Right cardiac atrium (tissue), 5 donors: ENCODE data around the gene BCAS3. TPM values are rescaled to one million over a fixed set of nuclear protein-coding genes. Genes with fewer than 3 reads are reported as not detected.
A peak's percentile ranks its signal among the peaks of the same experiment; 100 is the strongest.

Experiments used
- ATAC-seq, 2 donors: fragments of 200-7000 bp; cut with Tn5 transposase; one replicate each; pipeline versions ENCODE4 v1.8.0 to v1.9.1; 2020; ENCODE audit warnings: moderate library complexity in 2 of 2, mild to moderate bottlenecking in 1 of 2
- DNase-seq, 3 donors: peaks; one replicate each; pipeline ENCODE4 v3.0.0-alpha.2; 2020
- H3K27ac ChIP-seq: one replicate; pipeline ENCODE4 v1.5.1; 2013; ENCODE audit warnings: mild to moderate bottlenecking, low read length, control low read depth, moderate library complexity
- H3K27me3 ChIP-seq: one replicate; pipeline ENCODE4 v1.6.1; 2013; ENCODE audit not compliant: control insufficient read depth, insufficient read depth
- H3K4me1 ChIP-seq: one replicate; pipeline ENCODE4 v1.6.1; 2013; ENCODE audit warnings: low read length; ENCODE audit not compliant: control insufficient read depth, insufficient read depth
- H3K4me3 ChIP-seq: one replicate; pipeline ENCODE4 v1.5.1; 2013; ENCODE audit warnings: low read length, control low read depth
- H3K9me3 ChIP-seq: one replicate; pipeline ENCODE4 v1.6.1; 2013; ENCODE audit warnings: low read length; ENCODE audit not compliant: control insufficient read depth
- WGBS: extraction: QIAGEN DNeasy Blood & Tissue Kit; methylation state at CpG from one replicate; pipeline ENCODE4 v1.1.7; 2013; 5-methylcytosine and 5-hydroxymethylcytosine counted together
- intact Hi-C, 4 donors: fragments of 100-400 bp; cut with DNase I; formaldehyde crosslinking; loops; one replicate each; pipeline versions ENCODE4 v1.11.0 to v1.14.0; 2022 to 2023
- polyA plus RNA-seq: library from polyadenylated mRNA; stranded (reverse); fragments of 200-250 nt; gene quantifications from one replicate; pipeline ENCODE4 v1.2.3, GENCODE V29; 2013
- total RNA-seq, 4 donors: library from RNA; stranded (reverse); fragmentation: NEBNext Ultra II Directional; extraction: Animal tissue kit (Norgen Biotek cat#: 25700); gene quantifications; one replicate each; pipeline ENCODE4 v1.2.1, GENCODE V29; 2021
- donor health status: healthy with polysubstance abuse.
- donor health status: DM: no; HTN: yes; CAD: no.
- donor health status: DM: no; HTN: no; CAD: no.
- donor health status: DM: no; HTN: yes; CAD: no; lungs with severe emphysema.
- donor health status: DM: yes; HTN: yes; CAD: no.

Gene BCAS3
- total and polyA plus RNA-seq, 5 donors = 6.6 to 19.6 (median 19.1) TPM

DNA sequence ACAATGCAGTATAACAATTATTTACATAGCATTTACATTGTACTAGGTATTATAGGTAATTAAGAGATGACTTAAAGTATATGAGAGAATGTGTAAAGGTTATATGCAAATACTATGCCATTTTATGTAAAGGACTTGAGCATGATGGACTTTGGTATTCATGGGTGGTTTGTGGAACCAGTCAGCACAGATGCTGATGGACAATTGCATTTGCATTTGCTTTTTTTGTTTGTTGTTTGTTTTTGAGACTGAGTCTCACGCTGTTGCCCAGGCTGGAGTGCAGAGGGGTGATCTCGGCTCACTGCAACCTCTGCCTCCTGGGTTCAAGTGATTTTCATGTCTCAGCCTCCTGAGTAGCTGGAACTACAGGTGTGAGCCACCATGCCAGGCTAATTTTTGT, 36.0 kb downstream of the BCAS3 start:
- Histone ChIP-seq H3K27ac (no peak overlapping the region), H3K4me1 (no peaks in the 10 kb centered on the region), H3K4me3 (no peak overlapping the region), H3K9me3 (no peaks in the 10 kb centered on the region), H3K27me3 (no peaks in the 10 kb centered on the region)
- WGBS = 95% methylated on average over 2 of the region's 2 CpGs
- no peak for DNase-seq
- no peak for ATAC-seq
- intact Hi-C loops = no loop called here

DNA sequence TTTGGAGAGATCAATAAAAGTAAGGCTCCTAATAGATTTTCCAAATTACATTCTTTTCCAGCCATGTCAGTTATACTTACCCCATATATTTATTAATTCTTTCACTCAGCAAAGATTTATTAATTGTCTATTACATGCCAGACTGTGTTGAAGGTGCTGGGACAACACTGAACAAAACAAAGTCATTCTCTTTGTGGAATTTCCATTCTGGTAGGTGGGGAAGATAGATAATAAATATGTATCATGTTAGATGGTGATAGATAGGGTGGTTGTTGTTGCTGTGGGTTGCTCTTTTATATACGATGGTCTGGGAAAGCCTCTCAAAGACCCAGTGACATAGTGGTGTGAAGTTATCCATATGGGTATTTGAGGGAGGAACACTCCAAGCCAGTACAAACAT, 39.1 kb downstream of the BCAS3 start:
- no peak overlapping the region for H3K4me3 ChIP-seq
- no peak overlapping the region for H3K27ac ChIP-seq
- ATAC-seq (no peak), DNase-seq (no peak)
- WGBS = 88% methylated on average over 1 of the region's 1 CpG
- H3K27me3 ChIP-seq = no peaks in the 10 kb centered on the region
- intact Hi-C loops = no loop called here
- H3K4me1 ChIP-seq = no peaks in the 10 kb centered on the region
- no peaks in the 10 kb centered on the region for H3K9me3 ChIP-seq

GRCh38 chr17:60717814-60718213, 40.2 kb downstream of the BCAS3 start:
- intact Hi-C loops = no loop called here
- no peaks in the 10 kb centered on the region for H3K9me3 ChIP-seq
- no peak overlapping the region for H3K4me3 ChIP-seq
- no peak overlapping the region for H3K27ac ChIP-seq
- WGBS = 77% methylated on average over 9 of the region's 9 CpGs
- DNase-seq (no peak), ATAC-seq (no peak)
- H3K4me1 ChIP-seq = no peaks in the 10 kb centered on the region
- H3K27me3 ChIP-seq = no peaks in the 10 kb centered on the region

DNA sequence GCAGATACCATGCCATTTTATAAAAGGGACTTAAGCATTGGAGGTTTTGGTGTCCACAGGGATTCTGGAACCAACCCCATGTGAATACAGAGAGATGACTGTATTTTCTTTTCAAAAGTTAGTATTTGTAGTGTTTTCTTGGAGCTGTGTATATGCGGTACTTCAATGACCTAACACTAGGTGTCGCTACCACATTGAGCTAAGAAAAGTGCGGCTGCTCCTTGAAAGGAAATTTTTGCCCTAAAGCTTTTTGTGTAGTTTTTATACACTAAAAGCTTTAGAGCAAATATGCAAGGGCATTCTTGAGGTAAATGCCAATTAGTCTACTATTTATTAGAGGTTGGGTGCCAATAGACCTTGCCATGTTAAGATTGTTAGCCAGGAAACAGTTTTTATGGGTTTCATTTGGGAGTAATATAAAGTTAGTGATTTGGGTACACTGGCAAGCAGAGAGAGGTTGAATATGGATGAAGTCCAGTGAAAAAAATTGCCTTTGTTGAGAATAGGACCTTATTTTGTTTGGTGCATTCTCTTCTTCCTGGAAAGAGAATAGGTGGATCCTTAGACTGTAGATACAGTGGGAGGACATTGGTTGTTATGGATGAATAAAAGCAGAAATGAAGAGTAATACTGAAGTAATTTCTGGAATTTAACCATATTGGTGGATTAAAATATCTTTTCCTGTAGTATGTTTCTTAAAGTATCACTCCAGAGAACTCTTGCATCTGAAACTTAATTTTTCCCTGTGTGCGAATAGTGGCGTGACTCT, 43.3 kb downstream of the BCAS3 start:
- ATAC-seq = peak in 1 of 2 donors; percentile 39
- 41% methylated on average over 5 of the region's 5 CpGs for whole genome bisulfite sequencing
- Histone ChIP-seq H3K9me3 (no peaks in the 10 kb centered on the region), H3K27ac (no peak overlapping the region), H3K4me1 (no peaks in the 10 kb centered on the region), H3K4me3 (no peak overlapping the region), H3K27me3 (no peaks in the 10 kb centered on the region)
- intact Hi-C loops = loop anchor here in 3 of 4 donors (10.0 kb wide), 1 partner anchor 674 kb away; the partner anchor contains the start of gene TBX2 (in 3 of the 3)
- DNase-seq = no peak

DNA sequence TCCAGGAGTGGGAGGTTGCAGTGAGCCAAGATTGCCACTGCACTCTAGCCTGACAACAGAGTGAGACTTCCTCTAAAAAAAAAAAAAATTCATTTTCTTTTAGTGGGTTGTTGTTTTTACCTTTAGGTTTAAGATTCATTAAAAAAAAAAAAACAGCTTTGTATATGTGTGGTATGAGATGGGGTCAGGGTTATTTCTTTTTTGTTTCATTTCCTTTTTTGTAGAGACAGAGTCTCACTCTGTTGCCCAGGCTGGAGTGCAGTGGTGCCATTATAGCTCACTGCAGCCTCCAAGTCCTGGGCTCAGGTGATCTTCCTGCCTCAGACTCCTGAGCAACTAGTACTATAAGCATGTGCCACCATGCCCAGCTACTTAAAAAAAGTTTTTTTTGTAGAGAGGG, 47.0 kb downstream of the BCAS3 start:
- Histone ChIP-seq H3K27me3 (no peaks in the 10 kb centered on the region), H3K4me1 (no peaks in the 10 kb centered on the region), H3K27ac (no peak overlapping the region), H3K9me3 (no peaks in the 10 kb centered on the region), H3K4me3 (no peak overlapping the region)
- intact Hi-C loops = loop anchor here in 3 of 4 donors (10.0 kb wide), 1 partner anchor 670 kb away; the partner anchor contains the start of gene TBX2 (in 3 of the 3)
- DNase-seq = no peak
- no peak for ATAC-seq

- Histone ChIP-seq H3K4me1 (no peaks in the 10 kb centered on the region), H3K27me3 (no peaks in the 10 kb centered on the region), H3K4me3 (no peak overlapping the region), H3K9me3 (no peaks in the 10 kb centered on the region), H3K27ac (no peak overlapping the region)
- DNase-seq (no peak), ATAC-seq (no peak)
- 74% methylated on average over 6 of the region's 6 CpGs for WGBS
- intact Hi-C loops = loop anchor here in 3 of 4 donors (10.0 kb wide), 1 partner anchor 665 kb away; the partner anchor contains the start of gene TBX2 (in 3 of the 3)
These were observed 52.2 kb downstream of the BCAS3 start for GRCh38 chr17:60729854-60730253.

DNA sequence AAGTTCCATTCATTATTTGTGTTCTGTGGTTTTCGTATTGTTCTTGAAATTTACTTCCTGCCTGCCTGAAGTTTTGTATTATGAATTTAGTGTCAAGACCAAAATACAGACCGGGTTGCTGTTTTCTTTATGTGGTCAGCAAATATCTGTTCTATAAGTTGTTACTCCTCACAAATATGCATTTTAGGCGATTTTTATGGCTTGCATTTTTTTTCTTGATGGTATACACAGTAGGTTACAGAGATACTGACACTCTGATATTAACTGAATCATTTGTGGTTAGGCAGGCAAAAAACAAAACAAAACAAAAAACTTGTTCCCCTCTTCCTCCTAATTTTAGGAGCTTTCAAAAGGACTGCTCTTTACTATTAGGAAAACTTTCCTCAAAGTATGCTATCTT, 52.6 kb downstream of the BCAS3 start:
- DNase-seq = no peak
- no peak overlapping the region for H3K4me3 ChIP-seq
- H3K27me3 ChIP-seq = no peaks in the 10 kb centered on the region
- 52% methylated on average over 3 of the region's 3 CpGs for WGBS
- no peak overlapping the region for H3K27ac ChIP-seq
- no peaks in the 10 kb centered on the region for H3K4me1 ChIP-seq
- intact Hi-C loops = no loop called here
- no peaks in the 10 kb centered on the region for H3K9me3 ChIP-seq
- ATAC-seq = no peak

DNA sequence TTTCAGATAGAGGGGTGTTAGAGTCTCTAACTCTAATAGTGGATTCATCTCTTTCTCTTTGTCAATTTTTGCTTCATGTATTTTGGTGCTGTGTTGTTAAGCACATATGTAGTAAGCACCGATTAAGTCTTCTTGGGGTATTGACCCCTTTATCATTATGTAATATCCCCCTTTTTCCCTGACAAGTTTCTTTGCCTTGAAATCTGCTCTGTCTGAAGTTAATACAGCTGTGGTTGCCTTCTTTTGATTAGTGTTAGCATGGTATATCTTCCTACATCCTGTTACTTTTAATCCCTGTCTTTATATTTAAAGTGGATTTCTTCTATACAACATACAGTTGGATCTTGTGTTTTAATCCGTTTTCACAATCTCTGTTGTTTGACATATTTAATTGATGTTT, 60.6 kb downstream of the BCAS3 start:
- H3K27ac ChIP-seq = no peak overlapping the region
- intact Hi-C loops = no loop called here

GRCh38 chr17:60740584-60740983, 62.9 kb downstream of the BCAS3 start:
- intact Hi-C loops = no loop called here
- no peak for DNase-seq
- Histone ChIP-seq H3K4me3 (no peak overlapping the region), H3K27me3 (no peaks in the 10 kb centered on the region), H3K27ac (no peak overlapping the region), H3K4me1 (no peaks in the 10 kb centered on the region), H3K9me3 (no peaks in the 10 kb centered on the region)
- WGBS = 96% methylated on average over 4 of the region's 4 CpGs
- ATAC-seq = no peak

More for the DNA sequence above, 60.6 kb downstream of the BCAS3 start:
- Histone ChIP-seq H3K4me3 (no peak overlapping the region), H3K4me1 (no peaks in the 10 kb centered on the region), H3K9me3 (no peaks in the 10 kb centered on the region), H3K27me3 (no peaks in the 10 kb centered on the region)
- WGBS = 89% methylated on average over 2 of the region's 2 CpGs
- no peak for ATAC-seq
- no peak for DNase-seq

GRCh38 chr17:60741031-60741430, 63.4 kb downstream of the BCAS3 start:
- DNase-seq (no peak), ATAC-seq (no peak)
- Histone ChIP-seq H3K4me1 (no peaks in the 10 kb centered on the region), H3K4me3 (no peak overlapping the region), H3K27me3 (no peaks in the 10 kb centered on the region), H3K9me3 (no peaks in the 10 kb centered on the region), H3K27ac (no peak overlapping the region)
- 95% methylated on average over 4 of the region's 4 CpGs for WGBS
- intact Hi-C loops = no loop called here

GRCh38 chr17:60743282-60743681, 65.6 kb downstream of the BCAS3 start:
- intact Hi-C loops = no loop called here
- no peak overlapping the region for H3K27ac ChIP-seq
- H3K4me3 ChIP-seq = no peak overlapping the region
- H3K4me1 ChIP-seq = no peaks in the 10 kb centered on the region
- 90% methylated on average over 1 of the region's 1 CpG for WGBS
- no peaks in the 10 kb centered on the region for H3K27me3 ChIP-seq
- DNase-seq (no peak), ATAC-seq (no peak)
- H3K9me3 ChIP-seq = no peaks in the 10 kb centered on the region
